HL-60 (cell line): ENCODE results near the gene ABCA1.

ENCODE experiments used
- DNase-seq, 2 experiments: peaks; one replicate each; pipeline ENCODE4 v3.0.0-alpha.2; 2010 to 2020; ENCODE audit warnings: low read depth in 1 of 2, low spot score in 1 of 2
- H3K27ac ChIP-seq: fragments of 250-450 bp; sonication (Bioruptor Pico); replicated peaks from 2 replicates; pipeline ENCODE4 v1.5.1; 2020; ENCODE audit warnings: mild to moderate bottlenecking, moderate library complexity
- H3K27me3 ChIP-seq: fragments of 250-450 bp; sonication (Bioruptor Pico); 2 replicates; pipeline ENCODE4 v1.5.1; 2021; ENCODE audit warnings: mild to moderate bottlenecking, moderate library complexity; ENCODE audit not compliant: insufficient read depth, poor library complexity, severe bottlenecking
- H3K4me3 ChIP-seq: replicated peaks from 2 replicates; pipeline ENCODE4 v1.5.1; 2011; ENCODE audit warnings: mild to moderate bottlenecking, control low read depth, low read length; ENCODE audit not compliant: insufficient read depth
- GABPA ChIP-seq: IDR thresholded peaks from 2 replicates; pipeline ENCODE4 v1.6.1; 2012; ENCODE audit warnings: low read depth
- POLR2AphosphoS5 ChIP-seq: IDR thresholded peaks from 2 replicates; pipeline ENCODE4 v1.6.1; 2012; ENCODE audit warnings: low read depth
- SPI1 ChIP-seq: IDR thresholded peaks from 2 replicates; pipeline ENCODE4 v1.6.1; 2012; ENCODE audit warnings: low read depth, mild to moderate bottlenecking, borderline replicate concordance
- TF ChIP-seq, protein P1 (sequence below): IDR thresholded peaks from 2 replicates; pipeline ENCODE4 v1.6.1; 2012; ENCODE audit warnings: low read depth; ENCODE audit not compliant: insufficient replicate concordance
- TF ChIP-seq, protein P2 (sequence below): IDR thresholded peaks from one replicate; pipeline ENCODE4 v1.5.1; 2011; ENCODE audit warnings: low read length, control low read depth, inconsistent platforms; ENCODE audit not compliant: insufficient read depth

Gene ABCA1

DNA sequence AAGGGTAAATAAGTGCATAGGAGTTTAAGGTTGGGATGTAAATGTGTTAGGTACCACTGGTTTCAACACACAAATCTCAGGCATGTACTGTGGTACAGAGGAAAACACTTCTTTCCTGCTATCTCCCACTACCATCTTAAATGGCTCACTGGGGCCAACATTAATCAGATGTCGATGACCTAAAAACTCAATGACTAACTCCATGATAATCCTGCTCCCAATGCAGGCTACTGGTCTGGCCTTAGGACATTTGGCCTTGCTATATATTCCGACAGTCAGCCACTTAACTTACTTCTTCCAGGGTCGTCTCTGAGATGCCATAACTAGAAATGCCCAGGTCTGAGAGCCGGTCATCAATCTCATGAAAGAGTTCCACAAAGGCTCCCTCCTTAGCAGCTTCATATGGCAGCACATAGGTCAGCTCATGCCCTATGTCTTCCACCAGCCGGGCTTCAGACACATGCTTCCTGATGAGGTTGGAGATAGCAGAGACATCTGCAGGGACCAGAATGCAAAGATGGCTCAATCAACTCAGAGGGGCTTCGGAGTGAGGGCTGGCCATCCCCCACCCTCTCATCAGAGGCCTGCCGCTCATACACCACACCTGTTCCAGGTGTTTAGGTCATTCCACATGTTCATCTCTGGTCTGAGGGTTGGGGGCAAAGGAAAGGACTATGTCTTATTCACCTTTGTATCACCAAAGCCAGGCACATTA, 111.9 kb downstream of the ABCA1 start:
- no peak for DNase-seq
- Histone ChIP-seq H3K27ac (no peak overlapping the region), H3K27me3 (no peaks in the 10 kb centered on the region)

DNA sequence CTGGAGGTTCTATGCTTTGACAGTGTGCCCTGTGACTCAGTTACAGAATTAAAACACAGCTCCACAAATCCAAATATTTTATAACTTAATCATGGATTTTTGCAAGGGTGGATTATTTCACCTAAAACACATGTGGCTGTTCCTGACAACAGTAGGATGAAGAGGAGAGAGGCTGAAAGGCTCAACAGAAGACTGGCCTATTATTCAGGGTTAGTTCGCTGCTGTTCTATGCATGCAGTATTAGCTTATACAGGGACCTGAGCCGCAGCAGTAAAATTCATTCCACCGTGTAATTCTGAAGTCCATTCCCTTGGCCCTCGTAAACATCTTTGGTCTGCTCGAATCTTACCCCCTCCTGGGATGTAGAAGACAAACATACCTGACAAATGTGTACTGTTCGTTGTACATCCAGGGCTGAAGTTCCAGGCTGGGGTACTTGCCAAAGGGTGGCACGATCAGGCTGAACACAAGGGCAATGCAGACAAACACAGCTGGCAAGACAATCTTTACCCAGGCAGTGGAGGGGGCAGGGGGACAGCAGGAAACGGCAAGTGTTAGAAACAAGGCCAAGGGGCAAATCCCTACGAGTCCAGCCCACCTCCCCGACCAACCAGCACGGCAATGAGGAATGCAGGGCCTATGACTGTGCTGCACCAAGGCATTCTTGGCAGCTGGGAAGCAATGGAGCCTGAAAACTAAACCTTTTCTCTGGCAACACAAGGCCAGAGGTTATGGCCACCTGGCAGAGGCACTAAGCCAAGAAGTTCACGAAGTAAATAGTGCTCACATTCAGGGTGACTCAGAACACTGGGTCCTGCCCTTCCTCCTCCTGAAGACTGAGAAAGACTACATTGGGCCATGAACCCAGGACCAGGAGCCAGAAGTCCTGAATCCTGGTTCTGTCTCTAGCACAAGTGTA, 117.3 kb downstream of the ABCA1 start:
- no peaks in the 10 kb centered on the region for H3K27me3 ChIP-seq
- TF ChIP-seq SPI1 (no peak), GABPA (no peak), POLR2AphosphoS5 (no peak)
- TF ChIP-seq, protein P1, sequence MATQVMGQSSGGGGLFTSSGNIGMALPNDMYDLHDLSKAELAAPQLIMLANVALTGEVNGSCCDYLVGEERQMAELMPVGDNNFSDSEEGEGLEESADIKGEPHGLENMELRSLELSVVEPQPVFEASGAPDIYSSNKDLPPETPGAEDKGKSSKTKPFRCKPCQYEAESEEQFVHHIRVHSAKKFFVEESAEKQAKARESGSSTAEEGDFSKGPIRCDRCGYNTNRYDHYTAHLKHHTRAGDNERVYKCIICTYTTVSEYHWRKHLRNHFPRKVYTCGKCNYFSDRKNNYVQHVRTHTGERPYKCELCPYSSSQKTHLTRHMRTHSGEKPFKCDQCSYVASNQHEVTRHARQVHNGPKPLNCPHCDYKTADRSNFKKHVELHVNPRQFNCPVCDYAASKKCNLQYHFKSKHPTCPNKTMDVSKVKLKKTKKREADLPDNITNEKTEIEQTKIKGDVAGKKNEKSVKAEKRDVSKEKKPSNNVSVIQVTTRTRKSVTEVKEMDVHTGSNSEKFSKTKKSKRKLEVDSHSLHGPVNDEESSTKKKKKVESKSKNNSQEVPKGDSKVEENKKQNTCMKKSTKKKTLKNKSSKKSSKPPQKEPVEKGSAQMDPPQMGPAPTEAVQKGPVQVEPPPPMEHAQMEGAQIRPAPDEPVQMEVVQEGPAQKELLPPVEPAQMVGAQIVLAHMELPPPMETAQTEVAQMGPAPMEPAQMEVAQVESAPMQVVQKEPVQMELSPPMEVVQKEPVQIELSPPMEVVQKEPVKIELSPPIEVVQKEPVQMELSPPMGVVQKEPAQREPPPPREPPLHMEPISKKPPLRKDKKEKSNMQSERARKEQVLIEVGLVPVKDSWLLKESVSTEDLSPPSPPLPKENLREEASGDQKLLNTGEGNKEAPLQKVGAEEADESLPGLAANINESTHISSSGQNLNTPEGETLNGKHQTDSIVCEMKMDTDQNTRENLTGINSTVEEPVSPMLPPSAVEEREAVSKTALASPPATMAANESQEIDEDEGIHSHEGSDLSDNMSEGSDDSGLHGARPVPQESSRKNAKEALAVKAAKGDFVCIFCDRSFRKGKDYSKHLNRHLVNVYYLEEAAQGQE: no peak
- TF ChIP-seq, protein P2, sequence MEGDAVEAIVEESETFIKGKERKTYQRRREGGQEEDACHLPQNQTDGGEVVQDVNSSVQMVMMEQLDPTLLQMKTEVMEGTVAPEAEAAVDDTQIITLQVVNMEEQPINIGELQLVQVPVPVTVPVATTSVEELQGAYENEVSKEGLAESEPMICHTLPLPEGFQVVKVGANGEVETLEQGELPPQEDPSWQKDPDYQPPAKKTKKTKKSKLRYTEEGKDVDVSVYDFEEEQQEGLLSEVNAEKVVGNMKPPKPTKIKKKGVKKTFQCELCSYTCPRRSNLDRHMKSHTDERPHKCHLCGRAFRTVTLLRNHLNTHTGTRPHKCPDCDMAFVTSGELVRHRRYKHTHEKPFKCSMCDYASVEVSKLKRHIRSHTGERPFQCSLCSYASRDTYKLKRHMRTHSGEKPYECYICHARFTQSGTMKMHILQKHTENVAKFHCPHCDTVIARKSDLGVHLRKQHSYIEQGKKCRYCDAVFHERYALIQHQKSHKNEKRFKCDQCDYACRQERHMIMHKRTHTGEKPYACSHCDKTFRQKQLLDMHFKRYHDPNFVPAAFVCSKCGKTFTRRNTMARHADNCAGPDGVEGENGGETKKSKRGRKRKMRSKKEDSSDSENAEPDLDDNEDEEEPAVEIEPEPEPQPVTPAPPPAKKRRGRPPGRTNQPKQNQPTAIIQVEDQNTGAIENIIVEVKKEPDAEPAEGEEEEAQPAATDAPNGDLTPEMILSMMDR: no peak
- DNase-seq: no peak
- H3K27ac ChIP-seq: no peak overlapping the region
- H3K4me3 ChIP-seq: no peak overlapping the region

More for the DNA sequence above, 111.9 kb downstream of the ABCA1 start:
- TF ChIP-seq, protein P2: no peak
- H3K4me3 ChIP-seq: no peak overlapping the region

DNA sequence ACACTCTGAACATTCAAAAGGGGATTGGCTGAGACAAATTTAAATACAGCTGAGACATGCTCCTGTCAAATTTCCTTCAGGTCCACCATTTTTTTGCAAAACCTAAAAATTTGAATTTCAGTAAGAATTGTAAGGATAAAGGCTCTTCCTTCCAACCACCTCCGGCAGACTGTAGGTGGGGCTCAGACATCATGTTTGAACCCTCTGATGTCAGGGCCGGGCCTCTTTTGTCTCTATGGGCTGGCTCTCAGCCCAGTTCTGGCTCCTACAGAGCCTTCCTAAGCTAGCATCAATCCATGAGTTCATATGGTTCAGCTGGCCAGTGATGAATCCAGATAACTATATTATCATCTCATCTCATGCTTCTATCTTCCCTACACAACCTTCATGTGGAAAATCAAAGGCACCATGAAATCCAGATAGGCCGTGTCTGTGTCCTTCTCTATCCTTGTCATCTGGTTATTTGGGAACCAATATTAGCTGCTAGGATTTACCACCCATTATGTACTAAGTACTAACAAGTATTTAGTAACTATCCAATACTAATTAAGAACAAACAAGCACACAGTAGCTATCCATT, 119.8 kb downstream of the ABCA1 start:
- no peak overlapping the region for H3K27ac ChIP-seq
- no peaks in the 10 kb centered on the region for H3K27me3 ChIP-seq
- no peak for DNase-seq
- TF ChIP-seq POLR2AphosphoS5 (no peak), GABPA (no peak), SPI1 (no peak)
- TF ChIP-seq, protein P2: no peak
- TF ChIP-seq, protein P1: no peak
- H3K4me3 ChIP-seq: no peak overlapping the region
